GM19328 (cell line): ENCODE results near the gene ERBB2.

Experiments used
- ATAC-seq: cut with Tn5 transposase; IDR thresholded peaks from one replicate; pipeline ENCODE4 v1.9.1; 2021; ENCODE audit warnings: mild to moderate bottlenecking, moderate library complexity; ENCODE audit not compliant: unreplicated experiment

Gene ERBB2

DNA sequence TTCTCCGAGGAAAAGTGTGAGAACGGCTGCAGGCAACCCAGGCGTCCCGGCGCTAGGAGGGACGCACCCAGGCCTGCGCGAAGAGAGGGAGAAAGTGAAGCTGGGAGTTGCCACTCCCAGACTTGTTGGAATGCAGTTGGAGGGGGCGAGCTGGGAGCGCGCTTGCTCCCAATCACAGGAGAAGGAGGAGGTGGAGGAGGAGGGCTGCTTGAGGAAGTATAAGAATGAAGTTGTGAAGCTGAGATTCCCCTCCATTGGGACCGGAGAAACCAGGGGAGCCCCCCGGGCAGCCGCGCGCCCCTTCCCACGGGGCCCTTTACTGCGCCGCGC is at the start of gene ERBB2:
Gene ERBB2, plus strand, starts transcription at position 247 of the 330 bp plus-strand sequence. CDS start 175 bp downstream, outside the sequence.
- ATAC-seq: no peak

GRCh38 chr17:39650121-39650579 is 49.7 kb upstream of the ERBB2 start:
- ATAC-seq: no peak

GRCh38 chr17:39651923-39652586 is 47.8 kb upstream of the ERBB2 start:
- ATAC-seq: no peak

DNA sequence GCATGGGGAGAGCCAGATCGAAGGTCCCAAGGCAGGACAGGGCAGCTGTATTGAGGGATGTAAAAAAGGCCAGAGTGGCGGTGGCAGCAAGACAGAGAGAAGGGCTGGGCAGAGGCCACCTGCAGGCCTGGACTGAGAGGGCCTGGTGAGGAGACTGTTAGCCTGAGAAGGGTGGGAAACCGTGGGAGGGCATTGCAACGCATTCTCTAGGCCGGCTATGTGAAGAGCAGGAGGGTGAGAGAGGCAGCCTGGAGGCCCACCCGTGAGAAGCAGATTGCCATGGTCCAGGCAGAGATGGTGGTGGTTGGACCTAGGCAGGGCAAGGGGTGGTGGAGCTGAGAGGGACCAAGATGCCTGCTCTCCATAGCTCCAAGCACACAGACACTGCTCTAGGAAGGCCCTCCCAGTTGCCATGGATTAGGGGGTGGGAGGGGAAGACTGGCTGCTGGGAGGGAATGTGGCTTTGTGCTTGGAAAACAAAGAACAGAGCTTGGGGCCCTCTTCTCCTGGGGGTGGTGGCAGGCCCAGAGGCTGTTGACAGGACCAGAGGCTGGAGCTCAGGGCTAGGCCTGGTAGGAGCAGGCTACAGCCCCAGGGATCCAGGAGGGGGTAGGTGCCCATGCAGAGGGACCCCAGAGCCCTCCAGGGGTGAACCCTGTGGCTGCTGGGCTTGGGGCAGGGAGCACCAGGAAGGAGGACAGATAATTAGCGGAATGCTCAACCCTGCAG is 47.1 kb upstream of the ERBB2 start:
- ATAC-seq: no peak

DNA sequence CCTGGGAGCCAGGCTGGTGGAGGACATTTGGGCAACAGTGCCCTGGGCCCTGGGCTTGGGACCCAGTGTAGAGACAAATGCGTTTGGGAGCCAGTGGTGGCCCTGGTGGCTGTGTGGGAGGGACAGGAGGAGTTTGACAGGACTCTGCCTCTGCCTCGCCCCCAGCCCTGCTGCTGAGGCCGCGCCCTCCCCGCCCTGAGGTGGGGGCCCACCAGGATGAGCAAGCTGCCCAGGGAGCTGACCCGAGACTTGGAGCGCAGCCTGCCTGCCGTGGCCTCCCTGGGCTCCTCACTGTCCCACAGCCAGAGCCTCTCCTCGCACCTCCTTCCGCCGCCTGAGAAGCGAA is 46.6 kb upstream of the ERBB2 start:
- no peak for ATAC-seq

DNA sequence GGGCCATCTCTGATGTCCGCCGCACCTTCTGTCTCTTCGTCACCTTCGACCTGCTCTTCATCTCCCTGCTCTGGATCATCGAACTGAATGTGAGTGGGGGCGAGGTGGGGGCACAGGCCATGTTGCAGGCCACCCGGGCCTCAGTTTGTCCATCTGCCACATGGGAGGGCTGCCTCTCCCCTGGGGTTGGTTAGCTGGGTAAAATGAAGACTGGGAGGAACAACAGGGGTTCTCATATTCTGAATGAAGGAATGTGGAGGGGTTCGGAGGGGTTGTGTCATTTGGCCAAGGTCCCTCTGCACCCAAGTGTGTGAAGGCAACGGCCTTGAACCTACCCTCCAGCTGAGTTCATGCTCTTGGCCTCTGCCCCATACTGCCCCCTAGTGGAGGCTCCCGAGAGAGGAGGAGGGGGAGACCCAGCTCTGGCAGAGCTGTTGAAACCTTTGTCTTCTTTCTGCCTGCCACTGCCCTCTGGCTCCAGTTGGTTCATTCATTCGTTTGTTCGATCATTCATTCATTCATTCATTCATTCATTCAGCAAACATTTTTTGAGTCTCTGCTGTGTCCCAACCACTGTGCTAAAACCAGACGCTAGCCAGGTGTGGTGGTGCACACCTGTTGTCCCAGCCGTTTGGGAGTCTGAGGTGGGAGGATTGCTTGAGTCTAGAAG is 46.1 kb upstream of the ERBB2 start:
- no peak for ATAC-seq

GRCh38 chr17:39655105-39655504 is 44.8 kb upstream of the ERBB2 start:
- no peak for ATAC-seq

DNA sequence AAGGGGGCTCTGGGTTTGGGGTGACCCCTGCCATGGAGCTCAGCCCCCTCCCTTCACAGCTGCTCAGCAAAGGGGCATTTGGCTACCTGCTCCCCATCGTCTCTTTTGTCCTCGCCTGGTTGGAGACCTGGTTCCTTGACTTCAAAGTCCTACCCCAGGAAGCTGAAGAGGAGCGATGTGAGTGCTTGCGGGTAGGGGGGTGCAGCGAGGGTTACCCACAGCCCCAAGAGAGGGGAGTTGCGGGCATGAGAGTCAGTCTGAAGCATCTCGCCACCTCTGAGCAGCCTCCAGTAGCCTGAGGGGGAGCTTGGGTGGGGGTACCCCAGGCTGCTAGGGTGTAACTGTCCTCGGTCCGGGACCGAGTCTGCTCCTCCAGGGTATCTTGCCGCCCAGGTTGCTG is 41.5 kb upstream of the ERBB2 start:
- ATAC-seq: no peak

DNA sequence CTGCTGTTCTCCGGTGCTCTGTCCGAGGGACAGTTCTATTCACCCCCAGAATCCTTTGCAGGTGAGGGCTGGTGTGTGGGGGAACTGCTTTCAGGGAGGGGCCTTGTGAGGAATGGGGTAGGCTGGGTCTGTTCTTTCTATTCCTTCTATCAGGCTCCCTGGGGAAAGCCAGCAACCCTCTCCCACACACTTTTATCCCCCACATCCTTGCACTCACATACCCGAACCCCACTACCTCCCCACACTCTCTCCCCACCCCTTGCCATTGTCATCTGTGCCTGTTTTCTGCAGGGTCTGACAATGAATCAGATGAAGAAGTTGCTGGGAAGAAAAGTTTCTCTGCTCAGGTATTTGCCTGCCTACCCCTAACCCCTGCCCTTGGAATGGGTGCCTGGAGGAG is 41.1 kb upstream of the ERBB2 start:
- ATAC-seq: no peak

DNA sequence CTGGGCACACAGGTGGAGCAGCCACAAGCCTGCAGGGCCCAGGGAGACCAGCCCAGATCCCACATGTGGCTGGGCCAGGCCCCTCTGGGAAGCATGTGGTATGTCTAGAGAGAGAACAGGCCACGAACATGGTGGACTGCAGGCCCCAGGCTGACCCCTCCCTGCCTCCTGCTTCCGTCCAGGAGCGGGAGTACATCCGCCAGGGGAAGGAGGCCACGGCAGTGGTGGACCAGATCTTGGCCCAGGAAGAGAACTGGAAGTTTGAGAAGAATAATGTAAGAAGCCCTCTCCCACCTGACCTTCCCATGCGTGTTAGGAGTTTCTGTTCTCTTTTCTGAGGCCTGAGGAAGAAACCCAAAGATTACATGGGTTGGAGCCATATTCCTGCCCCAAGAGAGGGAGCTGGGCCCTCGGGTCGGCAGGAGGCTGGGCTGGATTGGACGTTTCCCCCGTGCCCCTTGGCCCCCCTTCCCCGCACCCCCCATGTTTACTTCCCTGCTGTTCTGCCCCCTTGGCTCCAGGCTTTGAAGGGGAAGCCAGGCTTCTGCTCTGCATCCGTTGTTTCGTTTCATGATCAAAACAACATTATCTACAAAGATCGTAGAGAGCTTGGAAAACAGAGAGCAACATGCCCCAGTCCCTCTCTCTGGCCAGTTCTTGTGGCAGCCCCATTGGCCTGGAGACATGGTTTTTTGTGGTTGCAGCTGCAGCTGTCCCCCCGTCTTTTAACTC is 40.4 kb upstream of the ERBB2 start:
- ATAC-seq: no peak

GRCh38 chr17:39660011-39660360 is 39.9 kb upstream of the ERBB2 start:
- ATAC-seq: no peak

DNA sequence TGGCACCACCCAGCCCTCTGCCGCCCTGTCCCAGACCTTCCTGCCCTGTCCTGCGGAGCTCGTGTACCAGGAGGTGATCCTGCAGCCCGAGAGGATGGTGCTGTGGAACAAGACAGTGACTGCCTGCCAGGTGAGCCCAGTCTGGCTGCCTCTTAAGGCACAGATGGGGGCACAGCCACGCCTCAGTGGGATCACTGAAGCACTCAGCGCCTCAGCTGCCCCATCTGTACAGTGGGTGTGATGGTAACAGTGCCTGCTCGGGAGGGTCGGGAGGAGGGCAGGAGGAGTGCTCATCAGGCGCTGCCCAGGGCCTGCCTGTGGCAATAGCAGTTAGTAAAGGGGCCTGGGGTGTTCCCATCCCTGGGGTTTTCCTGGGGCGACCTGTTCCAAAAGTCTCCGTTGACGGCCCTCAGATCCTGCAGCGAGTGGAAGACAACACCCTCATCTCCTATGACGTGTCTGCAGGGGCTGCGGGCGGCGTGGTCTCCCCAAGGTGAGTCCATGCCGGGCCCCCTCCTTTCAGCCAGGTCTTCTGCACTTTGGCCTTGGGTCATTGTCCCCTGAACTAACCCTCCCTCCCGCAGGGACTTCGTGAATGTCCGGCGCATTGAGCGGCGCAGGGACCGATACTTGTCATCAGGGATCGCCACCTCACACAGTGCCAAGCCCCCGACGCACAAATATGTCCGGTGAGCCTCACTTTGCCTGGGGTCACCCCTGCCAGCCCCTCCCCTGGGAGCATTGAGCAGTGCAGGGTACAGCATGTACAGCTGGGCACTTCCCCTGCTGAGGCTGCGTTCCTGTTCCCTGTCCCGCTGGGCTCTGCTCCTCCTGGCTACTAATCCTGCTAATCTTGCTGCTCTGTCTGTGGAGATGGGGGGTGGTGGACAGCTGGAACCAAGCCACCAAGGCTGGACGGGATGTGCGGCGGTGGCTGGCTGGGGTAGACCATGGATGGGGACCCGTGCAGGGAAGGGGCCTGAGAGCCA is 39.2 kb upstream of the ERBB2 start:
- no peak for ATAC-seq

DNA sequence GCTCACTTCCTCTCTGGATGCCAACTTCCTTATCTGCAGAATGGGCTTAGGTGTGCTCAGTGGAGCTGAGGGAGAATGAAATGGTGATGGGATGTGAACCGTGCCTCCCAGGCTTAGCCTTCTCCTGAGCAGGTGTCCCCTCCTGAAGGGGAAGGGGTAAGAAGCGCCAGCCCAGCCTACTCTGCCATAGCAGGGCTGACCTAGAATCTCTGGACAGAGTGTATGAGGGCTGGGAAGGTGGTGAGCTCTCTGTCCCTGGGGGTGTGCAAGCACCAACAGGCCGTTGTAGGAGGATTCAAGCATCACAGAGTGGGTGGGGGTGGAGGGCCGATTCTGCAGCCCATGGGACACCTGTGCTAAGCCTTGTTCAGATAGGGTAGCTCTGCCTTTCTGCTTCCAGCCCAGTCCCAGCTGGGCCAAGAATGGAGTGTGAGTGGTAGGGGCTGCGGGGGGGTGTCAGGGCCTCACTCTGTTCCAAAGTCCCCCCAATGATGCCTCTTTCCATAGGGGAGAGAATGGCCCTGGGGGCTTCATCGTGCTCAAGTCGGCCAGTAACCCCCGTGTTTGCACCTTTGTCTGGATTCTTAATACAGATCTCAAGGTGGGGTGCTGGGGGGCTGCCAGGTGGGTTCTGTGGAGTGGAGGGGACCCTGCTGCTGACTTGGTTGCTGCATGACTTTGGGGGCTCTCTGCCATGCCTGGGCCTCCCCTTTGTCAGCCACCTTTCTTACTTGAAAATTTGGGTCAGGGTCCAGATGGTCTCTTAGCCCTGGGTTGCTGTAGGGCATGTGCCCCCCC is 37.9 kb upstream of the ERBB2 start:
- ATAC-seq: no peak

DNA sequence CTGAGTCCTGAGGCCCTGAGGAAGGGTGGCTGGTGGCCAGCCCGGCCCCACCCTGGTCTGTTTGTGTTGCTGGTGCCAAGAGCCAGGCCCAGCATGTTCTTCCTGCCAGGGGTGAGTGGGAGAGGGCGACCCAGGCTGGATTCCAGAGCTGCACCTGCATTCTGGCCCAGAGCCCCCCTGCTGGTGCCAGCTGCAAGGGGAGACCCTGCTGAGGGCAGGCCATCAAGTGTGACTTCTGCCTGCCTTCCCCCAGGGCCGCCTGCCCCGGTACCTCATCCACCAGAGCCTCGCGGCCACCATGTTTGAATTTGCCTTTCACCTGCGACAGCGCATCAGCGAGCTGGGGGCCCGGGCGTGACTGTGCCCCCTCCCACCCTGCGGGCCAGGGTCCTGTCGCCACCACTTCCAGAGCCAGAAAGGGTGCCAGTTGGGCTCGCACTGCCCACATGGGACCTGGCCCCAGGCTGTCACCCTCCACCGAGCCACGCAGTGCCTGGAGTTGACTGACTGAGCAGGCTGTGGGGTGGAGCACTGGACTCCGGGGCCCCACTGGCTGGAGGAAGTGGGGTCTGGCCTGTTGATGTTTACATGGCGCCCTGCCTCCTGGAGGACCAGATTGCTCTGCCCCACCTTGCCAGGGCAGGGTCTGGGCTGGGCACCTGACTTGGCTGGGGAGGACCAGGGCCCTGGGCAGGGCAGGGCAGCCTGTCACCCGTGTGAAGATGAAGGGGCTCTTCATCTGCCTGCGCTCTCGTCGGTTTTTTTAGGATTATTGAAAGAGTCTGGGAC is 37.1 kb upstream of the ERBB2 start:
- no peak for ATAC-seq

DNA sequence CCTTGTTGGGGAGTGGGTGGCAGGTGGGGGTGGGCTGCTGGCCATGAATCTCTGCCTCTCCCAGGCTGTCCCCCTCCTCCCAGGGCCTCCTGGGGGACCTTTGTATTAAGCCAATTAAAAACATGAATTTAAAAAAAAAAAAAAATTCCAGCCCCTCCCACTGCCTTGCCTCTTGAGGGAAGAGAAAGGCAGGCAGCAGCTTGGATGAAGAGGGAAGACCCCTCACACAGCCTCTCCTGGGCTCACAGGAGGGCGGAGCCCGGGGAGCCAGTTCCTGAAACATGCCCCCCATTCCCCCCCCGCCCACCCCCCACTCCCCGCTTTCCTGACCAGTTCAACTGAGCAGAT is 36.5 kb upstream of the ERBB2 start:
- no peak for ATAC-seq

DNA sequence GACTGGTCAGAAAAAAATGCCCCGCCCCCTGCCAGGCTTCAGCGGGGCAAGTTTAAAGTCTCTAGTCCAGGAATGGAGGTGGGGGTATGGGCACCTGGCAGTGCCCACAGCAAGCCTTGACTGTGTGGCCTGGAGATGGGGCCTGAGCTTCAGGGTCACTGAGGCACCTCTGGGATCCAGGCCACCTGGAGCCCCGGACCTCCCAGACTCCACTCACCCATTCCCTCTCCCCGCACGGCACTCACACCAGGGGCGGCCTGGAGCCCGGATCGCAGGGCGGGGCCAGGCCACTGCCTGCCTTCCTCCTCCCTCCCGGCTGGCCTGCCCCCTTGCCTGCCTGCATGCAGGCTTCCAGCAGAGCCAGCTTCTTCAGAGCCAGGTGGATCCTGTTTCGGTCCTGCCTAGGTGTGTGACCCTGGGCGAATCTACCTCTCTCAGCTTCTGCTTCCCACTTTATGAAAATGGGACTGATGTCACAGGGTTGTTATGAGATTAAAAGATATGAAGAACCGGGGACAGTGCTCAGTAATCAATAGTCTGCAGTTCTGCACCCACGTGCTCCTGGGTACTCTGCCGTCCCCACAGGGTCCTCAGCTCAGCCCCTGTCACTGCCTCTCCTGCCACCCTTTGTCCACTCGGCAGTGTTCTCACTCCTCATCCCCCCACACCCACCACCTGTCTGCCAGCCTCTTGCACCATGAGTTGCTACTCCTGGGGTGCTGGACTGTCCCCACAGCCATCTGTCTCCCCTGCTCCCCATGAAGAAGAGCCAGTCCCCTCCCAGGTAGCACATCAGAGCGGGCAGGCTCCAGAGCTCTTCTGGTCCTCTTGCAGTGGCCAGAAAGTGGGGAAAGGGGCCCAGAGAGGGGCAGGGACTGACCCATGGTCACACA is 35.9 kb upstream of the ERBB2 start:
- no peak for ATAC-seq

DNA sequence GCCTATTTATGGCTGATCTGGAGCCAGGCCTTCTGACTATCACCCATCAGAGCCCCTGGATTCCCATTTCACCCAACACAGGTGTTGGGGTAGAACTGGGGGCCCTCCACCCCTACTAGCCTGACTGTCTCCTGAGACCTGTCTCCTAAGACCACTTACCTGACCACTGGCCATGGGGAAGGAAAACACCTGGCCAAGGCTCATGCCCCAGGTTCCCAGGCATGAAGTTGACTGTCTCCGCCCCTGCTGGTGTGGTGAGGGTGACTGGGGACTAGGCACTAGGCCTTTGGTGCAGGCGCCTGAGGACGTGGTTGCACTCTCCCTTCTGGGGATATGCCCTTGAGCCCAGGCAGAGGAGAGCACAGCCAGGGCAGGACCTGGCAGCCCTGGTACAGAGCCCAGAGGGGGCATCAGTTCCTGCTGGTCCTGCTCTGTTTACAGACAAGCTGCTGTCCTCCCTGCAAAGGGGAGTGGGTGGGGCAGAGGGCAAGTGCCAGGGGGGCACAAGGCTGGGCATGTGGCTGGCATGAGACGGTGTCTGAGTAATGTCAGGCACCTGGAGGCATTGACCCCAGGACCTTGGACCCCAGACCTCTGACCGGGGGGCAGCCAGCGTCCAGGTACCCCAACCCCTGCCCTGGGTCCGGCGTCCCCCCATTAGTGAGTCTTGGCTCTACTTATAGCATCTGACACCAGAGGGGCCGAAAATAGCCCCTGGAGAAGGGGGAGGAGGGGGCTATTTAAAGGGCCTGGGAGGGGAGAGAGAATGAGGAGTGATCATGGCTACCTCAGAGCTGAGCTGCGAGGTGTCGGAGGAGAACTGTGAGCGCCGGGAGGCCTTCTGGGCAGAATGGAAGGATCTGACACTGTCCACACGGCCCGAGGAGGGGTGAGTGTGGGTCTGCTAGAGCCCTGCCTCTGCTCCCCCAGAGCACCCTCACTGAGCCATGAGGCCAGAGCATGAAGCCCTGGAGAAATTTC is 35.0 kb upstream of the ERBB2 start, which contains the start of gene TCAP:
Gene TCAP, plus strand, starts transcription at position 769 of the 981 bp plus-strand sequence. Its CDS starts 11 bp downstream, at position 780.
- ATAC-seq: no peak
